Eye (tissue), 1 donor: ENCODE data around the gene ST6GALNAC3.
"Not testable (repeated sequence)": the region's sequence is repeated elsewhere in the genome, so short reads cannot be mapped to it uniquely, and the experiment has no call there.

ENCODE experiments used
- DNase-seq: peaks from one replicate; pipeline ENCODE4 v3.0.0-alpha.2; 2015

Gene ST6GALNAC3

DNA sequence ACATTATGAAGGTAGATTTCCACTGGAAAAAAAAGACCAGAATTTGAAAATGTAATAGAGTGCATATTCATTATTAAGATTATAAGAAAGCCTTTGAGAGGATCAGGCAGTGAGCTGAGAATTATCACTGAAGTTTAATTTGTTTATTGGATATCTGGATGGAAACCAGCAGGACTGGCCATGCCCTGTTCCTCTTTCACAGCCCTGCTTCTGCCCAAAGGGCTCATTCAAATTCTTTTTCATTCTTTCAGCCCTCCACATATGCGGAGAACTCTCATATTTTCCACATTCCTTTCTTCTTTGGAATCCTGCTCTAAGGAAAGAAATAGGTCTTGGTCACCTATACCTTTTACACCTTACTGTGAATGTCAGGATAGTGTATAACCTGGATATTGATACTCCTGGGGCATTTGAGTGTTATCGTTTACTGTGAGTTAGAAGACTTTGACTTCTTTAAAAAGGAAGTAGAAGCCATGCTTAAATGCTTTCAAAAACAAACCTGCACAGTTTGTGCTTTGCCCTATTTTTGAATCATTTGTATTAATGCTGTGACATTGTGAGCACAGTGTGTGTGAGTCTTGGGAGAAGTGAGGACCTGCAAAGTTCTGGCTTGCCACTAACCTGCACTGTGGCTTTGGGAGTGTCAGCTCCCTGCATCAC, 35.5 kb downstream of the ST6GALNAC3 start:
- DNase-seq, result no peak

DNA sequence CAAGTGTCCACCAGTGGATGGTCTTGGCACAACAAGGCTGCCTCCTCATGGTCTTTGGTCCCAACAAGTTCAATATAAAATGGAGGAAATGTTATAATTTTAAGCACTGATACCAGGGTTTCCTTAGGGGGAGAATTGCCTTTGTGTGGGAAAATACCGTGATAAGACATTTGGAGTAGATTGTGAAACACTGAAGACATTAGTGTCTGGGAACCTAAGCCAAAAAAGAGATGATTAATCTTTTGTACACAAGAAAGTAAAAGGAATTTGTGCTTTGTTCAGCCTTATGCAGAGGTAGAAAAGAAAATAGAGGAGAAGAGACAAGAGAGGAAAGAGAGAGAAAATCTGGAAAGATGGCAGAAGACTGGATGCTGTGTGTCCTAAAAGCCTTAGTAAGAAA, 36.1 kb downstream of the ST6GALNAC3 start:
- no peak for DNase-seq

DNA sequence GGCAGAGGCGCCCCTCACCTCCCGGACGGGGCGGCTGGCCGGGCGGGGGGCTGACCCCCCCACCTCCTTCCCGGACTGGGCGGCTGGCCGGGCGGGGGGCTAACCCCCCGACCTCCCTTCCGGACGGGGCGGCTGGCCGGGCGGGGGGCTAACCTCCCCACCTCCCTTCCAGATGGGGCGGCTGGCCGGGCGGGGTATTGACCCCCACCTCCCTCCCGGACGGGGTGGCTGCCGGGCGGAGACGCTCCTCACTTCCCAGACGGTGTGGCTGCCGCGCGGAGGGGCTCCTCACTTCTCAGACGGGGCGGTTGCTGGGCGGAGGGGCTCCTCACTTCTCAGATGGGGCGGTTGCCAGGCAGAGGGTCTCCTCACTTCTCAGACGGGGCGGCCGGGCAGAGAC, 37.8 kb downstream of the ST6GALNAC3 start:
- DNase-seq, result not testable (repeated sequence)

DNA sequence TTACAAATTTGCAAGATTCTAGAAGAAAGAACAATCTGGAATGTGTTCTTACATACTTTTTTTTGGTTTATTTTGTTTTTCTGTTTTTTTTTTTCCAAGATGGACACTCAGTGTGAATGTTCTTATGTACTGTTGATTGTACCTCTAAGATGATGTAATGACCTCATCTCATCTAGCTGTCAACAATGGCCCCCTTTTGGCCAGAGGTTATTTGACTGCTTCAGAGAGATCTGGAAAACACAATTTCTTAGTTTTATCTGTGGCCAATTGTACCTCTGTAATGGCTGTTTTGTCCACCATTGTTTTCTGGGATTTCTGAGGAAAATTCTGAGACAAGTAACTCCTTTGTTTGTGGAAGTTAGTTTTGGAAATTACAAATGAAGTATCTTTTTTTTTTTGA, 38.9 kb downstream of the ST6GALNAC3 start:
- DNase-seq, result no peak

DNA sequence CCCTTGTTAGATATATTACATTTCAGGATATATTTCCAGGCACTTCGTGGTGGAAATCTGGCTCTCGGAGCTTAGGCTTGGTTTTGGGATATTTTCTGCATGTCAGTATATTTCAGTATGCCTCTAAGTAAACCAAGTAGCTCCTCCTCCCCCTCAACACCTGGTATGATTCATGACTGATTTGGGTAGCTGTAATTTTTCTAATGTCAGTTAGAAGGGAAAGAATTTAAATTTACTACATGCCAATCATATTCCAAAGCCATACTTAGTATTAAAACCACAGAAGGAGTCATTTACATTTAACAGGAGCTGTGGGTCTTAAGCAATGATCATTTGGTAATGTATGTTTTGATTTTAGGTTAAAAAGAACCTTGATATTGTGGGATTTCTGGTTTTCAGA, 40.6 kb downstream of the ST6GALNAC3 start:
- DNase-seq, result no peak

DNA sequence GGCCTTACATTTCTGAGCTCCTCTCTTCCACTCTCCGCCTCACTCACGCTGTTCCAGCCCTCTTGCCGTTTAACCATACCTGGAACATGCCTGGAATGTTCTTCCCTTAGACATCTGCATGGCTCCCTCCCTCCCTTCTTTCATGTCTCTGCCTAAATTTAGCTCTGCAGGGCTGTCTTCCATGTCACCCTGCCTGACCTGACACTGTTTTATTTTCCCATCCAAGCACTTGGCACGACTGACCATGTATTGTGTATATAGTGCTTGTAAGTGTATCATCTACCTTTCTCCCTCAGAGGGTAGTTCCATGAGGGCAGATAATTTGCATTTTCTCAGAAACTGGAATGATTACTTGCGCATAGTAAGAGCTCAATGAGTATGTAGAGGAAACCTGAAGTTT, 47.3 kb downstream of the ST6GALNAC3 start:
- no peak for DNase-seq

- DNase-seq, result no peak
These were observed 47.7 kb downstream of the ST6GALNAC3 start for GRCh38 chr1:76122271-76122670.

- DNase-seq, result not testable (repeated sequence)
These were observed 49.0 kb downstream of the ST6GALNAC3 start for GRCh38 chr1:76123411-76124064.

- no peak for DNase-seq
These were observed 49.6 kb downstream of the ST6GALNAC3 start for GRCh38 chr1:76124196-76124595.

DNA sequence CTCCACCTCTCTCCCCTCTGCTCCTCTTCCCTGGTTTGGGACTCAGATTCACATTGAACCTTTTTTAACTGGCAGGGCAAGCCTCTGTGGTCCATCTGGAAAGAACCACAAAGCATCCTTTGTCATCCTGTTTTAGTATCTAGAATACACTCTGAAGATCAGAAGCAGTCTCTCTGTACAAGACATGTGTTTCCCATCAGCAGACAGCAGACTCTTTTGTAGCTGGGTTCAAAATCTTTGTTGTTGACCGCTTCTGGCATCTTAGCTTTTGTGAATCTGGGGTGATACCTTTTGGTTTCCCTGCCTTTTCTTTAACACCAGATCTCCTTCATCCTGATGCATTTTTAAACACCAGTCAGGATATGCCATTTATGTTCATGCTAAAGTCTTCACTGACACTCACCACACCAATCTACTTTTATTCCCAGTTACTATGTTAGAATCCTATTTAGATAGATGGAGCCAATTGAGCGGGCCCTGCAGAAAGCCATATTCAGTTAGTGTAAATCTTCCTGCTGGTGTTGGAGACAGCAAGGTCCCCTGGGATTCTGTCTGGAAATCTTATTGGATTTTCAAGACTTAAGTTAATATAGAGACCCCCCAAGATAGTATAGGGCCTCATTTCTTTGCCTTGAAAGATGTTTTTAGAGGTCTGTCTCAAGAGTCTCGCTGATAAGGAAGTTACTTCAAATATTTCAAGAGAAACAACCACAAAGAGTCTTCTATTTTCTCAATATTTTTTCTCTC, 51.1 kb downstream of the ST6GALNAC3 start:
- no peak for DNase-seq

GRCh38 chr1:76128096-76128495, 53.5 kb downstream of the ST6GALNAC3 start:
- no peak for DNase-seq

GRCh38 chr1:76129731-76130130, 55.2 kb downstream of the ST6GALNAC3 start:
- no peak for DNase-seq

DNA sequence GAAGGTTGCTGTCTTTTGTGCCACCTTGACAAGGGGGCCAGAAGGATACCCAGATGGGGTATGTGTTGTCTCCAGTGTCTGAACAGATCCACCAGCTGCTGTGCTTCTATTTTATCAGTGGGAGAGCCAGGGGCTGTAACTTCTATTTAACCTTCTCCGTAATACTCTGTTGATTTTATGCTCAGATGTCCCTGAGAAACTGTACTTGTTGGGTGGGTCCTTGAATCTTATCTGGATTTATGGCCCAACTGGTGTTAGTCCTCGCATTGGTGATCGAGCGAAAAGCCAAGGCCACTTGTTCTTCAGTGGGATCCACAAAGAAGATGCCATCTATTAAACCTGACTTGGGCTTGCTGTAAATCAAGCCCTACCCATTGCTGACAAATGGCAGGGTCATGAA, 56.4 kb downstream of the ST6GALNAC3 start:
- DNase-seq, result no peak

GRCh38 chr1:76133977-76134376, 59.4 kb downstream of the ST6GALNAC3 start:
- DNase-seq, result no peak

- no peak for DNase-seq
These were observed 61.3 kb downstream of the ST6GALNAC3 start for GRCh38 chr1:76135835-76136234.

DNA sequence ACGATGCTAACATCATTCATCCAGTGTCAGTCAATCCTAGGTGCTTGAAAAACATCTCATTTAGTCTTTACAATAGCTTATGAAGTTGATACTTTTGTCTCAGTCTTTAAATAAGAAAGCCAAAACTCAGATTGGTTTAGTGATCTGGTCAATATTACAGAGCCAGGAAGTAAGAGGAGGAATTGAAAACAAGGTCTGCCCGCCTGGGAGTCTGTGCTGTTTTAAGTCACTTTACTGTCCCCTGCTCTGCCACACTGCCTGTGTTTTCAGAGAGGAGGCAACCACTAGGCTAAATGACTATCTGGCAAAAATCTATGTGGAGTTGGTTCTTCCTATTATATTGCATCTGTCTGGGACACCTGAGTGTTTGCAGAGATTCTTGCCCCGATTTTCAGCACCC, 62.3 kb downstream of the ST6GALNAC3 start:
- DNase-seq, result no peak

DNA sequence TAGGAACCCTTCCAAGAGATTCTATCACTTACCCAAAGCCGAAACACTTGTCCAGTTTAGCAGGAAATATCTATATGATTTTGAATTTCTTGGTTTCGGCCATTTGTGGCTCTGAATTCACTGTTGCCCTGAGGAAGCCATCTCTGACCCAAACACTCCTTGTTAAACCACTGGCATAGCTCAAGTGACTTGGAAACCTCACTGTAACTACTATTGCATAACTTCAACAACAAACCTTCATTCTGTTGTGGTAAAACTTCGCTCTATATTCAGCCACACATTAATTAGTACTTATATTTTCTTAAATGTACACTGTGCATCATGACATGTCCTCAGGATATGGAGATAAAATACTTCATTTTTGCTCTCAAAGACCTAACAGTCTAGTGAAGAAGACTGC, 63.2 kb downstream of the ST6GALNAC3 start:
- DNase-seq, result no peak

DNA sequence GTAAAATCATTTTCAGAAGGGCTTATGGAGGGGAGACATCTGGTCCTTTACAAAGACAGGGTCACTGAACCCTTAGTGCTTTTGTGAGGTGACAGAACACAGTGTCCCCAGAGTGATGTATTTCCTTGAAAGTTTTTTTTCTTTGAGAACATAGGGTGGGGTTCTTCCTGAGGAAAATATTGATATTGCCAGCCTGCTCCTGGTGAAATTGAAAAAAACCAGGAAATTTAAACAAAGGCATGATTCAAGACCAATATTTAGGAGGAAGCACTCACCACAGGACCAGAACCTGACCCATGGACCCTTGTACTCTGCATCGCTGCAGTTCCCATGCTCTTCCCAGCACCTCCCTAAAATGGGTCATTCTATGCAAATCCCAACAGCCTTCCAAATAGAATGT, 63.7 kb downstream of the ST6GALNAC3 start:
- no peak for DNase-seq

- no peak for DNase-seq
These were observed 65.7 kb downstream of the ST6GALNAC3 start for GRCh38 chr1:76140227-76140626.

DNA sequence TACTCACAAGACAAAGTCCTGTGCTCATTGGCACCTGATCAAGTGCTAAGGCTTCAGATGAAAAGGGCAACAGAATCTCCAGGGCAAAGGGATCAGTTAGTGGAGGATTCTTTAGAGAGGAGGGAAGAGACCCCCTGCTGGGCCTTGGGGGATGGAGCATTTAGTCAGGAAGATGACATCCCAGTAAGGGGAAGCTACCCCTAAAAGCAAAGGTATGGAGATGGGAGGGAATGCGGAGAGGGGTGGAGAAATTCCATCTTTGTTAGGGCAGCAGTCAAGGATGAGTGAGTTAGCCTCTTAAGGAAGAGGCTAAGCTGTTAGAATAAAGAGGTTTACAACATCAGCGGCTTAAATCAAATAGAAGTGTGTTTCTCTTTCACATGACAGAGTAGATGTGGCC, 67.4 kb downstream of the ST6GALNAC3 start:
- no peak for DNase-seq

DNA sequence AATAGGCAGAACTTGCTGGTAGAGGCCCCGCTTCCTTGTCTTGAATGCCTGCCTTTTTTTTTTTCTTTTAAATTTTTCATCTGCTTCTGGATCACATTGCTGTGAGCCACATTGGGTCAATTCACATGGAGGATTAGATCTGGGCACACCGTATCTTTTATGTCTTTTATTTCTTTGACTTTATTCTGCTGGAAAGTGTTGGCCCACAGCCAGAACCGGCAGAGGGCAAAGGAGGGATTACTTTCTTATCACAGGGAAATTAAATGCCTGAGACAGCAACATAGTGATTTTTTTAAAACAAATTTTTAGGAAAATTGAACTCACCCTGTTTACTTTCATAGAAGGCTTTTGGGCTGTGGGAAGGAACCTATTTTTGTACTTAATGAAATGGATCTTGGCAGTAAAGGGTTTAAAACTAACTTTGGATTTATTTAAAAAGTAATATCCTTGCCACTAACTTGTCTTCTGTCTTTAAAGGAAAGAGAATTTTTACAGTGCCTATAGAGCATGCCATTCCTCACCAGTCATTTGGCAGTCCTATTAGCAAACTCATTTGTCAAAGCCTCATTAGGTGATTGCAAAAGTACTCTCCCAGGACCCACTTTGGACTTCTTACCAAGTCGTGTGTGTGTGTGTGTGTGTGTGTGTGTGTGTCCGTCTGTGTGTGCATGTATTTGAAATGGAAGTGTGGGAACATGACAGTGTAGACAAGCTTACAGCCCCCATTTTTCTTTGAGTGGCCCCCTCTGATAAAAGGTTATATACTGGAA, 68.4 kb downstream of the ST6GALNAC3 start:
- no peak for DNase-seq

- no peak for DNase-seq
These were observed 69.7 kb downstream of the ST6GALNAC3 start for GRCh38 chr1:76144247-76144646.

DNA sequence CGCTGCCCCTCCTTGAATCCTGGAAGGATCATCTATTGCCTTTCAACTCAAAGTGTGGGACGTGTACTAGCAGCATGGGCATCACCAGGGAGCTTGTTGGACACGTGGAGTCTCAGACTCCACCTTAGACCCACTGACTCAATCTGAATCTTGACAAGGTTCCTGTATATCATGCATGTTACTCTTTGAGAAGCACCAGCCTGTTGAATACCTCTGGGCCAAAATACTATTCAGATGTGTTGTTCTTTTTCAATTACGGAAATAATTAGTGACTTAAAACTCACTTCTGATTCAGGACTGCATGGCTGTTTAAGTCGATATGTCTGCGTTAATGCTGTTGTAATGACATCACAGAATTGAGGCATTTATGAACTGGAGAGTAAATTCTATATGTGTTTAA, 70.8 kb downstream of the ST6GALNAC3 start:
- no peak for DNase-seq
